ENCODE measurements around the gene PREX1. TPM values are rescaled to one million over a fixed set of nuclear protein-coding genes. Genes with fewer than 3 reads are reported as not detected.
"Not testable (repeated sequence)": the region's sequence is repeated elsewhere in the genome, so short reads cannot be mapped to it uniquely, and the experiment has no call there.

PREX1 gene
- total and polyA plus RNA-seq, 9 donors = 16.7 to 32.5 (median 22.5) TPM

DNA sequence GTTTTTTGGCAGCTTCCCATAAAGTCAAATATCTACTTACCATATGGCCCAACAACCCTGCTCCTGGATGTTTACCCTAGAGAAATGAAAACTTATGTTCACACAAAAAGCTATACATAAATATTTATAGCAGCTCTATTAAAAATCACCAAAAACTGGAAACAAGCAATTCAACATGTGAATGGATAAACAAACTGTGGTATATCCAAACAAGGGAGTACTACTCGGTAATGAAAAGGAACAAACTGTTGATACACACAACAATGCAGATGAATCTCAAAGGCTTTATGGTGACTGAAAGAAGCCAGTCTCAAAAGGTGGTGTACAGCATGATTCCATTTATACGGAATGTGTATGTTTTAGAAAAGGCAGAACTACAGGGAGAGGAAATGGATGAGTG, 48.4 kb downstream of the PREX1 start:
- Histone ChIP-seq H3K36me3 (ENCODE audit: control insufficient read depth, insufficient read depth, low read length) (peaks cover 2% of the 10 kb centered on the region), H3K27me3 (ENCODE audit: control insufficient read depth, insufficient read depth, low read length) (no peaks in the 10 kb centered on the region), H3K27ac (ENCODE audit: low read length) (no peak overlapping the region), H3K4me3 (ENCODE audit: low read length) (no peak overlapping the region), H3K4me1 (ENCODE audit: control insufficient read depth, insufficient read depth, low read length) (peaks cover 9% of the 10 kb centered on the region), H3K9me3 (replicated peaks; ENCODE audit: control insufficient read depth, low read depth, low read length) (peaks cover 7% of the 10 kb centered on the region)
- 100% methylated on average over 1 of the region's 2 CpGs for WGBS (ENCODE audit: insufficient coverage)
- DNase-seq = no peak

DNA sequence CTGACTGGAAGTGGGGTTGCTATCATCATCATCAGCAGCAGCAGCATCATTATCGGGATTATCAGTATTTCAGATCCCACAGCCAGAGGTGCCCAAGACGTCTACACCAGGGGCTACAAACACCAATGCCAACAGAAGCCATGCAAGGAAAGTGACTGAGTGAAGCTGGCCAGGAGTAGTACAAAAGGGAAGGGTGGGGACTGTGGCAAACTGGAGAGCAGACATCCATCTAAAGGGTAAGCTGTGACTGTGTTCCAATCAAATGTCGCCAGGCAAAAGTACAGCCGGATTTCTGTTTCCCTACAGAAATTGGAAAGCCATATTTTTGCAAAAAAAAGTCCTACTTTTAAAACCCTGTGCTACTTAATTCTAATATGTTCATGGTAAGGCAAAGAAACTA, 50.0 kb downstream of the PREX1 start:
- 90% methylated on average over 2 of the region's 4 CpGs for WGBS (ENCODE audit: insufficient coverage)
- DNase-seq = no peak
- no peaks in the 10 kb centered on the region for H3K27me3 ChIP-seq (ENCODE audit: control insufficient read depth, insufficient read depth, low read length)
- peaks cover 7% of the 10 kb centered on the region for H3K9me3 ChIP-seq (replicated peaks; ENCODE audit: control insufficient read depth, low read depth, low read length)
- no peak overlapping the region for H3K27ac ChIP-seq (ENCODE audit: low read length)
- peaks cover 2% of the 10 kb centered on the region for H3K36me3 ChIP-seq (ENCODE audit: control insufficient read depth, insufficient read depth, low read length)
- H3K4me3 ChIP-seq (ENCODE audit: low read length) = no peak overlapping the region
- peaks cover 7% of the 10 kb centered on the region for H3K4me1 ChIP-seq (ENCODE audit: control insufficient read depth, insufficient read depth, low read length)

DNA sequence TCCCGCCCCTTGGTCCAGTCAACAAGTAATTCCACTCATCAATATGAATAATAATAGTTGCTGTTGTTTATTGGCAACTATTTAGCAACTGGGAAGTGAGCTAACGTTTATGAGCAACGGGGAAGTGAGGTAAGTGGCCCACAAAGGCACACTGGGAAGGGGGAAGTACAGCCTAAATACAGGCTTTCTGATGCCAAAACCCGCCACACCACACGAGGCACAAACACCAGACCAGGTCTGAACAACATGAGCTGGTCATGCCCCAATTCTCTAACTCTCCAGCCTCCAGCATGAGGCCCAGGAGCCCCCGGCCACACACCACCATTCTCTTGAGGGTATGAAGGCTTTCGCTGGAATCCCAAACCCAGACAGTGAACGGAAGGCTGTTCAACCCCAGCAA, 50.8 kb downstream of the PREX1 start:
- Histone ChIP-seq H3K27me3 (ENCODE audit: control insufficient read depth, insufficient read depth, low read length) (no peaks in the 10 kb centered on the region), H3K4me3 (ENCODE audit: low read length) (no peak overlapping the region), H3K4me1 (ENCODE audit: control insufficient read depth, insufficient read depth, low read length) (peaks cover 7% of the 10 kb centered on the region), H3K36me3 (ENCODE audit: control insufficient read depth, insufficient read depth, low read length) (no peaks in the 10 kb centered on the region), H3K27ac (ENCODE audit: low read length) (no peak overlapping the region), H3K9me3 (replicated peaks; ENCODE audit: control insufficient read depth, low read depth, low read length) (peaks cover 7% of the 10 kb centered on the region)
- no peak for DNase-seq
- WGBS (ENCODE audit: insufficient coverage) = 91% methylated on average over 4 of the region's 8 CpGs

DNA sequence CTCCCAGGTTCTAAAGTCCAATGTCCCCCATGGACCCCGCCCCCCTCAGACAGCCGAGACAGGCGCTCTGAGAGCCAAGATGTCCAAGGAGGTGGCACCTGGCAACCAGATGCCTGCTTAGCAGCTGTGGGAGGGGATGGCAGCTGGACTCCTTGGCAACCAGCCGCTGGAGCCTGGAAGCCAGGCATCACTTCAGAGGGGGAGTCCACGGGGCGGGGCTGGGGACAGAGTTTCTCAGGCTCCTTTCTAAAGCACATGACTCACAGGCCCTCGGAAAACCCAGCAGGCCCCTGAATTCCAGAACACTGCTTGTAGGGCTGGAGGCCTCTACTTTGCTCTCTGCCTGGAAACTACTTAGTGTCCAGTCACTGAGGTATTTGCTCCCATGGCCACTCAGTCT, 51.5 kb downstream of the PREX1 start:
- WGBS (ENCODE audit: insufficient coverage) = 63% methylated on average over 2 of the region's 7 CpGs

DNA sequence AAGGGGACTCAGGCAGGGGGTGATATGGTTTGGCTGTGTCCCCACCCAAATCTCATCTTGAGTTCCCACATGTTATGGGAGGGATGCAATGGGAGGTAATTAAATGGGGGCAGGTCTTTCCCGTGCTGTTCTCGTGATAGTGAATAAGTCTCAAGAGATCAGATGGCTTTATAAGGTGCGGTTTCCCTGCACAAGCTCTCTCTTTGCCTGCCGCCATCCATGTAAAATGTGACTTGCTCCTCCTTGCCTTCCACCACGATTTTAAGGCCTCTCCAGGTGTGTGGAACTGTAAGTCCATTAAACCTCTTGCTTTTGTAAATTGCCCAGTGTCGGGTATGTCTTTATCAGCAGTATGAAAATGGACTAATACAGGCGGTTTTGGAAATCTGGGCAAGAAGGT, 52.3 kb downstream of the PREX1 start:
- not testable (repeated sequence) for H3K4me3 ChIP-seq (ENCODE audit: low read length); H3K9me3 ChIP-seq (replicated peaks; ENCODE audit: control insufficient read depth, low read depth, low read length); H3K36me3 ChIP-seq (ENCODE audit: control insufficient read depth, insufficient read depth, low read length); DNase-seq; H3K27me3 ChIP-seq (ENCODE audit: control insufficient read depth, insufficient read depth, low read length); H3K27ac ChIP-seq (ENCODE audit: low read length)
- H3K4me1 ChIP-seq (ENCODE audit: control insufficient read depth, insufficient read depth, low read length) = peaks cover 14% of the 10 kb centered on the region
- WGBS (ENCODE audit: insufficient coverage) = 92% methylated on average over 2 of the region's 7 CpGs

More for the DNA sequence above, 51.5 kb downstream of the PREX1 start:
- DNase-seq = peak; percentile 59
- H3K4me3 ChIP-seq (ENCODE audit: low read length) = no peak overlapping the region
- H3K27me3 ChIP-seq (ENCODE audit: control insufficient read depth, insufficient read depth, low read length) = no peaks in the 10 kb centered on the region
- H3K9me3 ChIP-seq (replicated peaks; ENCODE audit: control insufficient read depth, low read depth, low read length) = peaks cover 7% of the 10 kb centered on the region
- peaks cover 10% of the 10 kb centered on the region for H3K4me1 ChIP-seq (ENCODE audit: control insufficient read depth, insufficient read depth, low read length)
- no peaks in the 10 kb centered on the region for H3K36me3 ChIP-seq (ENCODE audit: control insufficient read depth, insufficient read depth, low read length)
- peak overlapping the region; percentile 7 for H3K27ac ChIP-seq (ENCODE audit: low read length)

DNA sequence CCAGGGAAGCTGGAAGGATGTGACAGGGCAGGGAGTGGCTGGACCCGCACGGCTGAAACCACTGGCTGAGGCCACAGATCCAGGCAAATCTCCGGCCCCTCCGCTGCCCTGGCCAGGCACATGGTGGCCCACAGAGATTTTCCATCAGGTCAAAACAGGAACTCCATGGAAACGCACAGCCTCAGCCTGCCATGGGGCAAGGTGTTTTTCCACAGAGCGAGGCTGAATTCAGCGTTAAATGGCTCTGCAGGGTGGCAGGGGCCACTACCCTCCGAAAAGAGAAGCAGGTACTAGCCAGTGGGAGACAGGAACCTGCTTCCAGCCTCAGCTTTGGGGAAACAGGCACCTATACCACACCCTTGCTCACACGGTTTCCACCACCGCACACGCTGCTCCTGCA, 53.1 kb downstream of the PREX1 start:
- Histone ChIP-seq H3K4me3 (ENCODE audit: low read length) (no peak overlapping the region), H3K9me3 (replicated peaks; ENCODE audit: control insufficient read depth, low read depth, low read length) (peaks cover 7% of the 10 kb centered on the region), H3K4me1 (ENCODE audit: control insufficient read depth, insufficient read depth, low read length) (peaks cover 14% of the 10 kb centered on the region), H3K36me3 (ENCODE audit: control insufficient read depth, insufficient read depth, low read length) (no peaks in the 10 kb centered on the region), H3K27ac (ENCODE audit: low read length) (no peak overlapping the region), H3K27me3 (ENCODE audit: control insufficient read depth, insufficient read depth, low read length) (no peaks in the 10 kb centered on the region)
- 84% methylated on average over 8 of the region's 11 CpGs for WGBS (ENCODE audit: insufficient coverage)
- DNase-seq = no peak

DNA sequence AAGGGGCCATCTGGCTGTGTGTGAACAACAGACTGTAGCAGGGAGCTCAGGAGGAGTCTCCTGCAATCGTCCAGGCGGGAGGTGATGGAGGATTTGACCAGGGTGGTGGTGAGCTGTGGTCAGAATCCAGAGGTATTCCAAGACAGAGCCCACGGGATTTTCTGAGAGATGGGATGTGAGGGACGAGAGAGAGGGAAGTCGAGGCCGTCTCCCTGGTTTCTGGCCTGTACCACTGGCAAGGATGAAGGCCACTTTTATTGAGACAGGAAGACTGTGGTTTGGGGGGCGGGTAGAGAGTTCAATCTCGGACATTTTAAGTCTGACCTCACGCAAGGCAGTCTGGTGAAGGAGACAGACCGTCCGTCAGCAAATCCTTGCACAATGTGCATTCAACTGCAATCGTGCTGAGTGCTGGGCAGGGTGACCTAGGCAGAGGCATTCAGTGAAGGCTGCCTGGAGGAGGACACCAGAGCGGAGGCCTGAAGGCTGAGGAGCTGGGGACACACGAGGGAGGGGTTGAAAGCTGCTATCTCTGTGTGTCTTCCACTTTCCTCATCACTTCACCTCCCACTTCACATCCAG, 53.9 kb downstream of the PREX1 start:
- 59% methylated on average over 12 of the region's 14 CpGs for WGBS (ENCODE audit: insufficient coverage)
- Histone ChIP-seq H3K4me1 (ENCODE audit: control insufficient read depth, insufficient read depth, low read length) (peaks cover 14% of the 10 kb centered on the region), H3K27ac (ENCODE audit: low read length) (no peak overlapping the region)

DNA sequence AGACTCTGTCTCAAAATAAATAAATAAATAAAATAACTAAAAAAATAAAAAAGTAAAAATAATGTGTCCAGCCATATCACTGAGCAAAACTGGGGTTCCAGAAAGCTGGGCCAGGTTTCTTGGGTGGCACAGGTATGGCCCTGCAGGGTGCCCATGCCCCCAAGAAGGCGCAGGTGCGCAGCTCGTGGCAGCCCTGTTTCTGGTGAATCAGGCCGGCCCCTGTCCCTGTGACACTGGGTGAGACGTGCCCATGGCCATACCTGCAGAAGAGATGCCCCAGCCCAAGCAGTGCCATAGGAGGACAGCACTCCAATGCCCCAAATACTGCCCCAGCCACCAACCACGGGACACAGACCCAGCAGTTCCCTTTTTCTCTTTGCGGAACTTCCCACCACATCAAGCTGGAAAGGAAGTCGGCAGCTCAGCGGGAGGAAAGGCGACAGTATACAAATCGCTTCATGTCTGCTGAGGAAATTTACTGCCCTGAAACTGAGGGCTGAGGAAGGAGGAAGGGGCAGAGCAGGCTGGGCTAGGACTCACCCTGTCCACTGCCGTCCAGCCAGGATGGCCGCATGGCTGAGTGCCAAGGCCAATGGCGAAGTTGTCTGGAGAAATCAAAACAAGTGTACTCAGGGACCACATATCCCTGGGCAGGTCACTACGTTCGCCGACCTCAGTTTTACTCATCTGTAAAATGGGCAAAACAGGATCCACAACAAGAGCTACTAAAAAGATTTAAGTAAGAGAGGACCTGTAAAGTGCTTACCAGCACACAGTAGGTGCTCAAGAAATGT, 55.4 kb downstream of the PREX1 start:
- H3K4me3 ChIP-seq (ENCODE audit: low read length) = no peak overlapping the region
- H3K36me3 ChIP-seq (ENCODE audit: control insufficient read depth, insufficient read depth, low read length) = no peaks in the 10 kb centered on the region
- peaks cover 14% of the 10 kb centered on the region for H3K4me1 ChIP-seq (ENCODE audit: control insufficient read depth, insufficient read depth, low read length)
- peaks cover 4% of the 10 kb centered on the region for H3K9me3 ChIP-seq (replicated peaks; ENCODE audit: control insufficient read depth, low read depth, low read length)
- H3K27ac ChIP-seq (ENCODE audit: low read length) = peak overlapping the region; percentile 6
- H3K27me3 ChIP-seq (ENCODE audit: control insufficient read depth, insufficient read depth, low read length) = no peaks in the 10 kb centered on the region
- WGBS (ENCODE audit: insufficient coverage) = 71% methylated on average over 12 of the region's 17 CpGs
- DNase-seq = peak; percentile 80

More for the DNA sequence above, 53.9 kb downstream of the PREX1 start:
- Histone ChIP-seq H3K4me3 (ENCODE audit: low read length) (no peak overlapping the region), H3K9me3 (replicated peaks; ENCODE audit: control insufficient read depth, low read depth, low read length) (peaks cover 4% of the 10 kb centered on the region), H3K36me3 (ENCODE audit: control insufficient read depth, insufficient read depth, low read length) (no peaks in the 10 kb centered on the region), H3K27me3 (ENCODE audit: control insufficient read depth, insufficient read depth, low read length) (no peaks in the 10 kb centered on the region)
- no peak for DNase-seq

DNA sequence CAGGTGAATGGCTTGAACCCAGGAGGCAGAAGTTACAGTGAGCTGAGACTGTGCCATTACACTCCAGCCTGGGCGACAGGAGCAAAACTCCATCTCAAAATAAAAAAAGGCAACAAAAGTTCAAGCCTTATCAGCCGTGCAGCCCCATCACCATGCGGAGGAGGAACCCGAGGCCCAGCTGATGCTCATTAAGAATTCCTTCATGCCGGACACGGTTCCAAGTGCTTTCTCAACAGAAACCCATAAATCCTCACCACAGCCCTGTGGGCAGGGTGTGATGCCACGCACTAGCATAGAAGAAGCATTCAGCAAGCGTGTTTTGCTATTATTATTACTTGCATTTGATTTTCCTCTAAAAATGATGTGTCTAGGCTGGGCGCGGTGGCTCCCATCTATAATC, 56.3 kb downstream of the PREX1 start:
- H3K4me1 ChIP-seq (ENCODE audit: control insufficient read depth, insufficient read depth, low read length) = peaks cover 12% of the 10 kb centered on the region
- WGBS (ENCODE audit: insufficient coverage) = 63% methylated on average over 8 of the region's 10 CpGs
- no peak overlapping the region for H3K27ac ChIP-seq (ENCODE audit: low read length)

DNA sequence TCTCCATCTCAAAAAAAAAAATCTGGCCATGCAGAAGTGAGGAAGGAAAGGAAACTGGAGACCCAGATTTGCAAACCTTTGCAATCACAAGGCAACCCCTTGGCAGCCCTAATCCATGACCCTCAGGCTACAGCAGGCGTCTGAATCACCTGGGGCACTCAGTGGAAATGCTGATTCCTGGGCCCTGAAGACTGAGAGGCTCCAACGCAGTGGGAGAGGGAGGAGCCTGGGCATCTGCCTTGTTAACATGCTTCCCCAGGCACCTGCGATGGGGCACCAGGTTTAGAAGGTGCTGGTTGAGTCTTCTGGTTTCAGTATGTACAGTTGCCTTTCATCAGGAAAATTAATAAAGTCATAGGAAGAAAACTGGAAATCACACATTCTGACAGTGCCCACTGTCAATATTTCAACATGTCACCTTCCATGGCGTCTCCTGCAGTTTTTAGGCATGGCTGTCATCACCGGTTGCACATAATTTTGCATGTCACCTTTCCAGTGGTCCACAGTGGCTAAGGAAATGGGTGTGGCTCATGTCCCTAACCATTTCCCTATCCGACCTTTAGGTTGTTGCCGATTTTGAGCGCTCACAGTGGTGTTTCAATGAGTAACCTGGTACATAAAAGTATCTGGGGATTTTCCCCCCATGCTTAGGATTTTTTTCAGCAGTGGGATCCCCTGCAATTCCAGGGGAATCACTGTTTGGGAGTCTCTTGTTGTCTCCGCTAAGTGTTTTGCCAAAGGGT, 56.9 kb downstream of the PREX1 start:
- WGBS (ENCODE audit: insufficient coverage) = 76% methylated on average over 4 of the region's 9 CpGs
- DNase-seq = no peak
- Histone ChIP-seq H3K4me1 (ENCODE audit: control insufficient read depth, insufficient read depth, low read length) (peaks cover 10% of the 10 kb centered on the region), H3K36me3 (ENCODE audit: control insufficient read depth, insufficient read depth, low read length) (no peaks in the 10 kb centered on the region), H3K27me3 (ENCODE audit: control insufficient read depth, insufficient read depth, low read length) (no peaks in the 10 kb centered on the region), H3K27ac (ENCODE audit: low read length) (no peak overlapping the region), H3K9me3 (replicated peaks; ENCODE audit: control insufficient read depth, low read depth, low read length) (peaks cover 4% of the 10 kb centered on the region), H3K4me3 (ENCODE audit: low read length) (no peak overlapping the region)

More for the DNA sequence above, 56.3 kb downstream of the PREX1 start:
- DNase-seq = no peak
- H3K36me3 ChIP-seq (ENCODE audit: control insufficient read depth, insufficient read depth, low read length) = no peaks in the 10 kb centered on the region
- H3K9me3 ChIP-seq (replicated peaks; ENCODE audit: control insufficient read depth, low read depth, low read length) = peaks cover 4% of the 10 kb centered on the region
- H3K4me3 ChIP-seq (ENCODE audit: low read length) = no peak overlapping the region
- H3K27me3 ChIP-seq (ENCODE audit: control insufficient read depth, insufficient read depth, low read length) = no peaks in the 10 kb centered on the region
